Activated naive CD8-positive, alpha-beta T cell treated with anti-CD3 and anti-CD28 coated beads, Interleukin-2, amount 50 U/mL, for 24 hours (primary cell): Measurements from ENCODE around the gene HIVEP2.

Experiments
- ATAC-seq: fragments of 150-1000 bp; cut with Tn5 transposase; one replicate; pipeline ENCODE4 v1.10.0; 2021
- DNase-seq: peaks from one replicate; pipeline ENCODE4 v3.0.0; 2021
- H3K27ac Mint-ChIP-seq: one replicate; pipeline ENCODE4 v1.8.0; 2021; ENCODE audit warnings: mild to moderate bottlenecking, mixed read lengths
- H3K27me3 Mint-ChIP-seq: one replicate; pipeline ENCODE4 v1.8.0; 2021; ENCODE audit warnings: mixed read lengths
- H3K36me3 Mint-ChIP-seq: one replicate; pipeline ENCODE4 v1.8.0; 2021; ENCODE audit warnings: low read depth, mixed read lengths
- H3K4me1 Mint-ChIP-seq: one replicate; pipeline ENCODE4 v1.8.0; 2021; ENCODE audit warnings: mixed read lengths
- H3K4me3 Mint-ChIP-seq: one replicate; pipeline ENCODE4 v1.8.0; 2021; ENCODE audit warnings: mild to moderate bottlenecking, moderate library complexity, mixed read lengths
- H3K9me3 Mint-ChIP-seq: one replicate; pipeline ENCODE4 v1.8.0; 2021; ENCODE audit warnings: mixed read lengths

The HIVEP2 gene

GRCh38 chr6:142799639-142800038 lies 145.3 kb downstream of the HIVEP2 start:
- peaks cover 88% of the 10 kb centered on the region for H3K4me1 Mint-ChIP-seq
- DNase-seq = no peak
- H3K27me3 Mint-ChIP-seq = no peaks in the 10 kb centered on the region

GRCh38 chr6:142797159-142797558 lies 147.8 kb downstream of the HIVEP2 start:
- peak overlapping the region; percentile 5 for H3K27ac Mint-ChIP-seq
- DNase-seq = no peak
- H3K36me3 Mint-ChIP-seq = peaks cover 34% of the 10 kb centered on the region
- H3K4me3 Mint-ChIP-seq = no peak overlapping the region
- no peaks in the 10 kb centered on the region for H3K27me3 Mint-ChIP-seq
- peaks cover 78% of the 10 kb centered on the region for H3K4me1 Mint-ChIP-seq
- no peak for ATAC-seq
- no peaks in the 10 kb centered on the region for H3K9me3 Mint-ChIP-seq

More at GRCh38 chr6:142799639-142800038, 145.3 kb downstream of the HIVEP2 start:
- H3K9me3 Mint-ChIP-seq = no peaks in the 10 kb centered on the region
- peak overlapping the region; percentile 57 for H3K27ac Mint-ChIP-seq
- ATAC-seq = no peak
- peaks cover 31% of the 10 kb centered on the region for H3K36me3 Mint-ChIP-seq
- H3K4me3 Mint-ChIP-seq = no peak overlapping the region

- ATAC-seq = peak; percentile 38
- H3K4me3 Mint-ChIP-seq = no peak overlapping the region
- H3K27me3 Mint-ChIP-seq = no peaks in the 10 kb centered on the region
- H3K9me3 Mint-ChIP-seq = no peaks in the 10 kb centered on the region
- peaks cover 77% of the 10 kb centered on the region for H3K4me1 Mint-ChIP-seq
- peaks cover 33% of the 10 kb centered on the region for H3K36me3 Mint-ChIP-seq
- H3K27ac Mint-ChIP-seq = peak overlapping the region; percentile 17
- no peak for DNase-seq
These were observed 148.4 kb downstream of the HIVEP2 start for GRCh38 chr6:142796571-142796970.

- no peak overlapping the region for H3K4me3 Mint-ChIP-seq
- DNase-seq = no peak
- H3K27me3 Mint-ChIP-seq = no peaks in the 10 kb centered on the region
- no peak for ATAC-seq
- peak overlapping the region; percentile 17 for H3K27ac Mint-ChIP-seq
- H3K9me3 Mint-ChIP-seq = no peaks in the 10 kb centered on the region
- H3K36me3 Mint-ChIP-seq = peaks cover 30% of the 10 kb centered on the region
- H3K4me1 Mint-ChIP-seq = peaks cover 75% of the 10 kb centered on the region
These were observed 149.0 kb downstream of the HIVEP2 start for GRCh38 chr6:142796024-142796423.

- no peak for DNase-seq
- Mint-ChIP-seq H3K4me1 (peaks cover 70% of the 10 kb centered on the region), H3K4me3 (no peak overlapping the region), H3K27ac (no peak overlapping the region), H3K27me3 (no peaks in the 10 kb centered on the region), H3K36me3 (peaks cover 31% of the 10 kb centered on the region), H3K9me3 (no peaks in the 10 kb centered on the region)
- no peak for ATAC-seq
These were observed 150.6 kb downstream of the HIVEP2 start for GRCh38 chr6:142794424-142794823.

- Mint-ChIP-seq H3K4me3 (no peak overlapping the region), H3K27ac (no peak overlapping the region), H3K36me3 (peaks cover 42% of the 10 kb centered on the region), H3K27me3 (no peaks in the 10 kb centered on the region), H3K9me3 (no peaks in the 10 kb centered on the region), H3K4me1 (peaks cover 67% of the 10 kb centered on the region)
- ATAC-seq (no peak), DNase-seq (no peak)
These were observed 154.7 kb downstream of the HIVEP2 start for GRCh38 chr6:142790257-142790656.

GRCh38 chr6:142787422-142787821 lies 157.6 kb downstream of the HIVEP2 start:
- Mint-ChIP-seq H3K36me3 (peaks cover 41% of the 10 kb centered on the region), H3K4me1 (peaks cover 73% of the 10 kb centered on the region), H3K4me3 (no peak overlapping the region), H3K27me3 (no peaks in the 10 kb centered on the region), H3K9me3 (no peaks in the 10 kb centered on the region), H3K27ac (peak overlapping the region; percentile 71)
- ATAC-seq (no peak), DNase-seq (no peak)

GRCh38 chr6:142786476-142786875 lies 158.5 kb downstream of the HIVEP2 start:
- no peak for ATAC-seq
- Mint-ChIP-seq H3K27ac (peak overlapping the region; percentile 74), H3K4me3 (no peak overlapping the region), H3K9me3 (no peaks in the 10 kb centered on the region), H3K36me3 (peaks cover 42% of the 10 kb centered on the region), H3K27me3 (no peaks in the 10 kb centered on the region), H3K4me1 (peaks cover 75% of the 10 kb centered on the region)
- no peak for DNase-seq

- Mint-ChIP-seq H3K27ac (peak overlapping the region; percentile 87), H3K4me1 (peaks cover 74% of the 10 kb centered on the region), H3K9me3 (no peaks in the 10 kb centered on the region), H3K36me3 (peaks cover 41% of the 10 kb centered on the region), H3K27me3 (no peaks in the 10 kb centered on the region), H3K4me3 (peak overlapping the region; percentile 63)
- DNase-seq = no peak
- peak; percentile 93 for ATAC-seq
These were observed 160.6 kb downstream of the HIVEP2 start for GRCh38 chr6:142784344-142784743.

- peak overlapping the region; percentile 73 for H3K27ac Mint-ChIP-seq
- H3K4me1 Mint-ChIP-seq = peaks cover 76% of the 10 kb centered on the region
- H3K36me3 Mint-ChIP-seq = peaks cover 36% of the 10 kb centered on the region
These were observed 161.5 kb downstream of the HIVEP2 start for GRCh38 chr6:142783499-142783898.

GRCh38 chr6:142781129-142781528 lies 163.8 kb downstream of the HIVEP2 start:
- no peak for ATAC-seq
- no peak for DNase-seq
- H3K4me3 Mint-ChIP-seq = no peak overlapping the region
- peaks cover 66% of the 10 kb centered on the region for H3K4me1 Mint-ChIP-seq
- no peaks in the 10 kb centered on the region for H3K27me3 Mint-ChIP-seq
- peak overlapping the region; percentile 58 for H3K27ac Mint-ChIP-seq
- H3K36me3 Mint-ChIP-seq = peaks cover 31% of the 10 kb centered on the region
- H3K9me3 Mint-ChIP-seq = no peaks in the 10 kb centered on the region

More at GRCh38 chr6:142783499-142783898, 161.5 kb downstream of the HIVEP2 start:
- H3K9me3 Mint-ChIP-seq = no peaks in the 10 kb centered on the region
- H3K27me3 Mint-ChIP-seq = no peaks in the 10 kb centered on the region
- no peak for DNase-seq
- no peak for ATAC-seq
- no peak overlapping the region for H3K4me3 Mint-ChIP-seq

- ATAC-seq = peak; percentile 51
- DNase-seq = no peak
- Mint-ChIP-seq H3K4me3 (no peak overlapping the region), H3K27ac (peak overlapping the region; percentile 84), H3K36me3 (peaks cover 61% of the 10 kb centered on the region), H3K4me1 (peaks cover 50% of the 10 kb centered on the region), H3K27me3 (no peaks in the 10 kb centered on the region), H3K9me3 (no peaks in the 10 kb centered on the region)
These were observed 170.9 kb downstream of the HIVEP2 start for GRCh38 chr6:142773859-142774648.

GRCh38 chr6:142773324-142773723 lies 171.7 kb downstream of the HIVEP2 start:
- H3K4me1 Mint-ChIP-seq = peaks cover 53% of the 10 kb centered on the region
- no peaks in the 10 kb centered on the region for H3K9me3 Mint-ChIP-seq
- H3K27ac Mint-ChIP-seq = peak overlapping the region; percentile 84
- ATAC-seq (peak; percentile 76), DNase-seq (no peak)
- H3K4me3 Mint-ChIP-seq = no peak overlapping the region
- no peaks in the 10 kb centered on the region for H3K27me3 Mint-ChIP-seq
- H3K36me3 Mint-ChIP-seq = peaks cover 66% of the 10 kb centered on the region

GRCh38 chr6:142771162-142771561 lies 173.8 kb downstream of the HIVEP2 start:
- H3K4me3 Mint-ChIP-seq = no peak overlapping the region
- no peak for ATAC-seq
- peaks cover 60% of the 10 kb centered on the region for H3K4me1 Mint-ChIP-seq
- H3K36me3 Mint-ChIP-seq = peaks cover 82% of the 10 kb centered on the region
- H3K9me3 Mint-ChIP-seq = no peaks in the 10 kb centered on the region
- H3K27ac Mint-ChIP-seq = peak overlapping the region; percentile 27
- DNase-seq = no peak
- H3K27me3 Mint-ChIP-seq = no peaks in the 10 kb centered on the region

- DNase-seq = no peak
- H3K4me3 Mint-ChIP-seq = no peak overlapping the region
- H3K27me3 Mint-ChIP-seq = no peaks in the 10 kb centered on the region
- H3K9me3 Mint-ChIP-seq = no peaks in the 10 kb centered on the region
- H3K27ac Mint-ChIP-seq = no peak overlapping the region
- no peak for ATAC-seq
- H3K4me1 Mint-ChIP-seq = peaks cover 55% of the 10 kb centered on the region
- peaks cover 71% of the 10 kb centered on the region for H3K36me3 Mint-ChIP-seq
These were observed 179.7 kb downstream of the HIVEP2 start for GRCh38 chr6:142765306-142765705.
